ENCODE results near the gene KIFC1.
"Not testable (repeated sequence)": the region's sequence is repeated elsewhere in the genome, so short reads cannot be mapped to it uniquely, and the experiment has no call there.

Gene KIFC1

GRCh38 chr6:33356295-33356694 is 35.3 kb upstream of the KIFC1 start:
- DNase-seq (ENCODE audit: low read depth, low spot score) = no peak
- TF ChIP-seq CTCF (IDR thresholded peaks at IDR 0.05; ENCODE audit: insufficient read depth, low read length, missing control alignments) = no peak
- no peak overlapping the region for H3K4me3 ChIP-seq (ENCODE audit: low read depth, low read length)
- CTCF ChIA-PET = no interaction called here
- POLR2A ChIA-PET = no interaction called here

- POLR2A ChIA-PET; H3K4me3 ChIP-seq (ENCODE audit: low read depth, low read length); CTCF ChIA-PET; DNase-seq (ENCODE audit: low read depth, low spot score): not testable (repeated sequence)
Measured at GRCh38 chr6:33357160-33357871, 34.3 kb upstream of the KIFC1 start.

- no peak for DNase-seq (ENCODE audit: low read depth, low spot score)
- H3K4me3 ChIP-seq (ENCODE audit: low read depth, low read length) = no peak overlapping the region
- no peak for TF ChIP-seq CTCF (IDR thresholded peaks at IDR 0.05; ENCODE audit: insufficient read depth, low read length, missing control alignments)
- ChIA-PET POLR2A (no interaction called here), CTCF (interaction anchor here (1.0 to 1.5 kb wide), 2 partner anchors 16 to 31 kb away, joined by 4 to 6 read pairs; no protein-coding TSS in a partner anchor)
Measured at GRCh38 chr6:33359331-33359730, 32.3 kb upstream of the KIFC1 start.

DNA sequence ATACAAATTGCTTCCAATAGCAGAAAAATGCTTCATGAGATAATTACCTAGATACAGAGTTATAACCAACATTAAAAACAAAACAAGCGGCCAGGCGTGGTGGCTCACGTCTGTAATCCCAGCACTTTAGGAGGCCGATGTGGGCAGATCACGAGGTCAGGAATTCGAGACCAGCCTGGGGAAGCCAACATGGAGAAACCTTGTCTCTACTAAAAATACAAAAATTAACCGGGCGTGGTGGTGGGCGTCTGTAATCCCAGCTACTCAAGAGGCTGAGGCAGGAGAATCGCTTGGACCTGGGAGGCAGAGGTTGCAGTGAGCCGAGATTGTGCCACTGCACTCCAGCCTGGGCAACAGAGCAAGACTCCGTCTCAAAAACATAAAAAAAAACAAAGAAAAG is 28.1 kb upstream of the KIFC1 start:
- H3K4me3 ChIP-seq (ENCODE audit: low read depth, low read length); DNase-seq (ENCODE audit: low read depth, low spot score); POLR2A ChIA-PET; CTCF ChIA-PET: not testable (repeated sequence)

- POLR2A ChIA-PET; H3K4me3 ChIP-seq (ENCODE audit: low read depth, low read length); DNase-seq (ENCODE audit: low read depth, low spot score): not testable (repeated sequence)
- CTCF ChIA-PET = interaction anchor here (0.6 to 0.8 kb wide), 2 partner anchors 26 to 1061 kb away, joined by 3 read pairs; partner anchors contain the start of gene RPS10
Measured at GRCh38 chr6:33364475-33365205, 27.0 kb upstream of the KIFC1 start.

- DNase-seq (ENCODE audit: low read depth, low spot score); H3K4me3 ChIP-seq (ENCODE audit: low read depth, low read length); POLR2A ChIA-PET: not testable (repeated sequence)
- CTCF ChIA-PET = interaction anchor here (0.8 kb wide), 1 partner anchor 25 kb away, joined by 3 read pairs; no protein-coding TSS in a partner anchor
Measured at GRCh38 chr6:33365206-33365971, 26.2 kb upstream of the KIFC1 start.

DNA sequence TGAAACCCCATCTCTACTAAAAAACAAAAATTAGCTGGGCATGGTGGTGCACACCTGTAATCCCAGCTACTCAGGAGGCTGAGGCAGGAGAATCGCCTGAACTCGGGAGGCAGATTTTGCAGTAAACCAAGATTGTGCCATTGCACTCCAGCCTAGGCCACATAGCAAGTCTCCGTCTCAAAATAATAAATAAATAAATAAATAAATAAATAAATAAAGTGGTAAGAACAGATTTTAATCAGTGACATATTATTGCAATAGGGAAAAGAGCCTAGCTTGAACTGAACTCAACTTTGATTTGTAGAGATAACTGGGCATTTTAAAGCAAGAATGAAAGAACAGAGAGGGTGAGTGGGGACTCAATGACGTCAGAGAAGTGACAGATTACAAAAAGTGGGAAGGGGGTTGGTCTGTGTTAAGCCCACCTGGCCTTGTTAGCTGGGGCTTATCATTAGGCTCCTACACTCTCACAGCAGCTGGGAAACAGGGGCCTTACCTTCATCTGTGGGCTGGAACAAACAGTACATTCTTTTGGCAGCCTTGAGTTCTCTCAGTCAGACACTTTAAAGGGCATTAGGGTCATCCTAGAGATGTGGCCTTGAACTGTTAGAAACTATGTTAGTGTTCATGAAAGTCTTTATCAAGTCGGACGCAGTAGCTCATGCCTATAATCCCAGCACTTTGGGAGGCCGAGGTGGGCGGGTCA is 24.5 kb upstream of the KIFC1 start:
- no peak for DNase-seq (ENCODE audit: low read depth, low spot score)
- ChIA-PET POLR2A (no interaction called here), CTCF (interaction anchor here (1.6 kb wide), 1 partner anchor 24 kb away, joined by 6 read pairs; no protein-coding TSS in a partner anchor)
- no peak overlapping the region for H3K4me3 ChIP-seq (ENCODE audit: low read depth, low read length)
- TF ChIP-seq CTCF (IDR thresholded peaks at IDR 0.05; ENCODE audit: insufficient read depth, low read length, missing control alignments) = no peak

DNA sequence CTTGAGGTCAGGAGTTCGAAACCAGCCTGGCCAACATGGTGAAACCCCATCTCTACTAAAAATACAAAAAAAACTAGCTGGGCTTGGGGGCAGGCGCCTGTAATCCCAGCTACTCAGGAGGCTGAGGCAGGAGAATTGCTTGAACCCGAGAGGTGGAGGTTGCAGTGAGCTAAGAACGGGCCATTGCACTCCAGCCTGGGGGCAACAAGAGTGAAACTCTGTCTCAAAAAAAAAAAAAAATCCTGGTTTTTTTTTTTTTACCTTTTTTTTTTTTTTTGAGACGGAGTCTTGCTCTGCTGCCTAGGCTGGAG is 24.0 kb upstream of the KIFC1 start:
- DNase-seq (ENCODE audit: low read depth, low spot score); POLR2A ChIA-PET; H3K4me3 ChIP-seq (ENCODE audit: low read depth, low read length): not testable (repeated sequence)
- CTCF ChIA-PET = interaction anchor here (1.6 kb wide), 1 partner anchor 23 kb away, joined by 6 read pairs; no protein-coding TSS in a partner anchor

- CTCF ChIA-PET = interaction anchor here (4.9 kb wide), 1 partner anchor 19 kb away, joined by 26 read pairs; no protein-coding TSS in a partner anchor
- DNase-seq (ENCODE audit: low read depth, low spot score); H3K4me3 ChIP-seq (ENCODE audit: low read depth, low read length); POLR2A ChIA-PET: not testable (repeated sequence)
Measured at GRCh38 chr6:33371901-33372300, 19.7 kb upstream of the KIFC1 start.
